WTC11 (cell line): ENCODE data around the gene EIF4H.

Experiments used
- CTCF ChIP-seq: fragments of 200-600 bp; IDR thresholded peaks from 2 replicates; pipeline ENCODE4 v1.8.0; 2022; ENCODE audit warnings: antibody characterized with exemption
- FOXJ3 ChIP-seq: sonication (generic); formaldehyde crosslinking; IDR thresholded peaks from 2 replicates; pipeline ENCODE4 v1.9.0; 2021; ENCODE audit warnings: missing genetic modification reagents, mild to moderate bottlenecking, borderline replicate concordance
- MAX ChIP-seq: sonication (generic); formaldehyde crosslinking; IDR thresholded peaks from 2 replicates; pipeline ENCODE4 v1.8.0; 2022; ENCODE audit warnings: mild to moderate bottlenecking, missing genetic modification reagents
- MYBL2 ChIP-seq: sonication (generic); formaldehyde crosslinking; IDR thresholded peaks from 2 replicates; pipeline ENCODE4 v1.8.1; 2023; ENCODE audit warnings: mild to moderate bottlenecking, moderate library complexity, missing genetic modification reagents

GRCh38 chr7:74130518-74130917, 43.6 kb upstream of the EIF4H start:
- TF ChIP-seq MAX (CRISPR knock-in tag) = no peak
- TF ChIP-seq CTCF = no peak
- no peak for TF ChIP-seq MYBL2 (CRISPR knock-in tag)
- TF ChIP-seq FOXJ3 (CRISPR knock-in tag) = no peak
